Sigmoid colon (tissue), 3 donors: ENCODE data around the gene CHI3L1.

ENCODE experiments used
- CTCF ChIP-seq, 4 experiments: fragments of 450-650 bp in 3 of 4; fragments of 200-600 bp in 1 of 4; IDR thresholded peaks; one replicate each; pipeline ENCODE4 v1.5.1; 2016 to 2019; ENCODE audit warnings: antibody characterized with exemption in 4 of 4, mild to moderate bottlenecking in 3 of 4, moderate library complexity in 2 of 4
- POLR2A ChIP-seq, 2 donors: fragments of 450-650 bp; IDR thresholded peaks; one replicate each; pipeline ENCODE4 v1.6.1; 2016; ENCODE audit warnings: antibody characterized with exemption in 2 of 2, mild to moderate bottlenecking in 2 of 2, moderate library complexity in 2 of 2

- no peak for TF ChIP-seq CTCF (IDR thresholded peaks at IDR 0.05)
- no peak for TF ChIP-seq POLR2A (IDR thresholded peaks at IDR 0.05)
These were observed 41.8 kb downstream of the CHI3L1 start for GRCh38 chr1:203144661-203145060.
